K562 (cell line): ENCODE results near the gene BBC3. TPM values are rescaled to one million over a fixed set of nuclear protein-coding genes. Genes with fewer than 3 reads are reported as not detected.

ENCODE experiments used
- ATAC-seq: fragments of 200-7000 bp; cut with Tn5 transposase; 3 replicates; pipeline ENCODE4 v1.9.1; 2020; ENCODE audit warnings: moderate library complexity
- BruUV-seq: library from RNA; stranded (reverse); fragments of 400-500 nt; replicated peaks from 2 replicates; lab custom pipeline; 2021; lab: Mats Ljungman, UMichigan
- CTCF ChIA-PET: fragments of 300-600 bp; formaldehyde crosslinking; extraction: SDS; loops from one replicate; lab custom pipeline; 2021; ENCODE audit warnings: low intra/inter-chr PET ratio; lab: Yijun Ruan, JAX
- POLR2A ChIA-PET: fragments of 300-600, 350-650 bp; sonication (Branson Sonifier 250); formaldehyde crosslinking; extraction: SDS; loops from one replicate; lab custom pipeline; 2021; ENCODE audit warnings: antibody characterized with exemption, inconsistent platforms; lab: Yijun Ruan, JAX
- DNase-seq, 4 experiments: peaks; one replicate each; pipeline versions ENCODE4 v3.0.0 to v3.0.0-alpha.2; 2011 to 2018; ENCODE audit warnings: low spot score in 3 of 4, mixed read lengths in 3 of 4; ENCODE audit errors: extremely low read depth in 1 of 4
- FAIRE-seq: peaks from 2 replicates; lab custom pipeline; 2011; peaks lifted over from hg19 to GRCh38; lab: Jason Lieb, UNC
- H2AFZ ChIP-seq: 2 replicates; pipeline ENCODE4 v1.6.0; 2011; ENCODE audit warnings: low read depth, low read length, control low read depth, inconsistent platforms
- H3K27ac ChIP-seq: fragments of 200-600 bp; 3 replicates; pipeline ENCODE4 v1.8.0; 2011; ENCODE audit warnings: low read depth, mild to moderate bottlenecking, control low read depth, inconsistent platforms, low read length, moderate library complexity, mixed read lengths; ENCODE audit errors: extremely low read depth
- H3K27me3 ChIP-seq, 2 experiments: fragments of 300-600 bp in 1 of 2; 2 replicates in 1 of 2; 3 replicates in 1 of 2; pipeline versions ENCODE4 v1.6.0 to v1.8.0; 2011; ENCODE audit warnings: inconsistent platforms in 2 of 2, low read length in 2 of 2, mild to moderate bottlenecking in 1 of 2, mixed read lengths in 1 of 2, moderate library complexity in 1 of 2; ENCODE audit not compliant: control insufficient read depth in 2 of 2, insufficient read depth in 2 of 2
- H3K36me3 ChIP-seq: fragments of 300-600 bp; 3 replicates; pipeline ENCODE4 v1.8.0; 2011; ENCODE audit warnings: mild to moderate bottlenecking, low read length, inconsistent platforms; ENCODE audit not compliant: control insufficient read depth, insufficient read depth
- H3K4me1 ChIP-seq, 2 experiments: fragments of 200-600 bp in 1 of 2; replicated peaks in 1 of 2; 2 replicates in 1 of 2; 3 replicates in 1 of 2; pipeline versions ENCODE4 v1.5.1 to v1.8.0; 2011; ENCODE audit warnings: inconsistent platforms in 2 of 2, low read length in 2 of 2, mild to moderate bottlenecking in 1 of 2, mixed read lengths in 1 of 2, moderate library complexity in 1 of 2; ENCODE audit not compliant: control insufficient read depth in 2 of 2, insufficient read depth in 2 of 2
- H3K4me2 ChIP-seq: 2 replicates; pipeline ENCODE4 v1.6.1; 2011; ENCODE audit warnings: low read length, control low read depth, inconsistent platforms, mixed read lengths; ENCODE audit not compliant: insufficient read depth
- H3K4me3 ChIP-seq: fragments of 200-600 bp; sonication (generic), shearing (Covaris generic); 2 replicates; pipeline ENCODE4 v1.5.1; 2016; ENCODE audit warnings: control low read depth, inconsistent platforms
- H3K79me2 ChIP-seq: fragments of 200-600 bp; 3 replicates; pipeline ENCODE4 v1.8.0; 2011; ENCODE audit warnings: low read length, inconsistent platforms; ENCODE audit not compliant: control insufficient read depth, insufficient read depth
- H3K9ac ChIP-seq, 2 experiments: 2 replicates each; pipeline versions ENCODE4 v1.6.0 to v1.6.1; 2011; ENCODE audit warnings: low read depth in 2 of 2, low read length in 2 of 2, control low read depth in 1 of 2, inconsistent platforms in 1 of 2, mild to moderate bottlenecking in 1 of 2, mixed read lengths in 1 of 2; ENCODE audit not compliant: insufficient read depth in 1 of 2
- H3K9me1 ChIP-seq: one replicate; pipeline ENCODE4 v1.6.0; 2011; ENCODE audit warnings: inconsistent platforms, mild to moderate bottlenecking, low read length, moderate library complexity; ENCODE audit not compliant: control insufficient read depth, insufficient read depth
- H3K9me3 ChIP-seq: replicated peaks from 2 replicates; pipeline ENCODE4 v1.5.1; 2011; ENCODE audit warnings: low read depth, low read length, inconsistent platforms; ENCODE audit not compliant: control insufficient read depth, insufficient read depth
- H4K20me1 ChIP-seq: replicated peaks from 2 replicates; pipeline ENCODE4 v1.6.1; 2011; ENCODE audit warnings: low read length, inconsistent platforms, mixed read lengths; ENCODE audit not compliant: control insufficient read depth, insufficient read depth
- ATF1 ChIP-seq, 2 experiments: fragments of 450-650 bp in 1 of 2; IDR thresholded peaks; 2 replicates each; pipeline ENCODE4 v1.6.1; 2016; ENCODE audit warnings: missing compliant biosample characterization in 1 of 2, missing genetic modification characterization in 1 of 2
- BRF1 ChIP-seq: IDR thresholded peaks from 3 replicates; pipeline ENCODE4 v1.6.1; 2011; ENCODE audit warnings: borderline replicate concordance, mild to moderate bottlenecking; ENCODE audit not compliant: insufficient read length; ENCODE audit errors: extremely low read depth
- CBFA2T2 ChIP-seq: fragments of 450-650 bp; conservative IDR thresholded peaks from 2 replicates; pipeline ENCODE4 v1.6.1; 2017; ENCODE audit warnings: mild to moderate bottlenecking
- CHD4 ChIP-seq: fragments of 200-600 bp; sonication (generic); IDR thresholded peaks from 3 replicates; pipeline ENCODE4 v1.6.1; 2012; ENCODE audit warnings: low read depth, mild to moderate bottlenecking, mixed read lengths, low read length, inconsistent platforms; ENCODE audit not compliant: insufficient read depth, insufficient replicate concordance, poor library complexity, severe bottlenecking
- COPS2 ChIP-seq: fragments of 450-650 bp; conservative IDR thresholded peaks from 2 replicates; pipeline ENCODE4 v1.6.1; 2016; ENCODE audit warnings: mild to moderate bottlenecking, moderate library complexity
- CTBP1 ChIP-seq: fragments of 450-650 bp; IDR thresholded peaks from 2 replicates; pipeline ENCODE4 v1.6.1; 2016; ENCODE audit warnings: borderline replicate concordance
- ETS1 ChIP-seq: conservative IDR thresholded peaks from 2 replicates; pipeline ENCODE4 v1.6.1; 2011; ENCODE audit warnings: low read depth, mild to moderate bottlenecking, low read length; ENCODE audit not compliant: control insufficient read depth
- ETV5 ChIP-seq: sonication (generic); formaldehyde crosslinking; IDR thresholded peaks from 2 replicates; pipeline ENCODE4 v1.4.0; 2020; ENCODE audit warnings: low read depth, mild to moderate bottlenecking, missing genetic modification reagents
- GABPA ChIP-seq: fragments of 200-800 bp; sonication (Bioruptor generic); conservative IDR thresholded peaks from 2 replicates; pipeline ENCODE4 v1.6.1; 2016; ENCODE audit warnings: low read depth, missing genetic modification characterization, missing compliant biosample characterization
- GABPB2 ChIP-seq: fragments of 250-450 bp; sonication (Bioruptor Pico); conservative IDR thresholded peaks from 2 replicates; pipeline ENCODE4 v1.5.1; 2021; ENCODE audit warnings: mild to moderate bottlenecking
- GTF2E2 ChIP-seq: fragments of 200-800 bp; sonication (Bioruptor generic); IDR thresholded peaks from 2 replicates; pipeline ENCODE4 v1.6.1; 2016; ENCODE audit warnings: missing genetic modification characterization, missing compliant biosample characterization
- HIVEP1 ChIP-seq: fragments of 250-450 bp; sonication (Bioruptor Pico); IDR thresholded peaks from 2 replicates; pipeline ENCODE4 v1.4.0; 2020; ENCODE audit warnings: mild to moderate bottlenecking
- LEF1 ChIP-seq: fragments of 450-650 bp; IDR thresholded peaks from 2 replicates; pipeline ENCODE4 v1.6.1; 2016; ENCODE audit warnings: mild to moderate bottlenecking
- MTA1 ChIP-seq: fragments of 450-650 bp; IDR thresholded peaks from 2 replicates; pipeline ENCODE4 v1.6.1; 2017; ENCODE audit warnings: borderline replicate concordance
- ZFP30 ChIP-seq: fragments of 250-450 bp; sonication (Bioruptor Pico); IDR thresholded peaks from 2 replicates; pipeline ENCODE4 v1.8.0; 2022; ENCODE audit warnings: moderate library complexity, mild to moderate bottlenecking, inconsistent platforms, borderline replicate concordance
- ZNF263 ChIP-seq: sonication (generic); formaldehyde crosslinking; IDR thresholded peaks from 2 replicates; pipeline ENCODE4 v1.8.0; 2022; ENCODE audit warnings: mild to moderate bottlenecking, missing genetic modification reagents, borderline replicate concordance
- ZNF592 ChIP-seq: fragments of 450-650 bp; IDR thresholded peaks from 2 replicates; pipeline ENCODE4 v1.6.1; 2017; ENCODE audit warnings: antibody characterized with exemption, mild to moderate bottlenecking
- WGBS: fragments of 100-300 bp; shearing (Covaris generic); methylation state at CpG from one replicate; pipeline ENCODE4 v1.1.6; 2016; ENCODE audit warnings: low coverage, mixed read lengths; ENCODE audit not compliant: insufficient coverage; ENCODE audit errors: missing lambda C conversion rate; 5-methylcytosine and 5-hydroxymethylcytosine counted together
- in situ Hi-C: fragments of 300-500 bp; cut with MboI; formaldehyde crosslinking; loops from 4 replicates; pipeline ENCODE4 v1.15.0; 2018; ENCODE audit warnings: inconsistent platforms, mixed read lengths
- intact Hi-C: fragments of 100-400 bp; cut with micrococcal nuclease; formaldehyde crosslinking; loops from 2 replicates; pipeline ENCODE4 v1.14.2; 2022
- polyA plus RNA-seq, 8 experiments: library from polyadenylated mRNA; depleted of rRNA in 4 of 8; stranded (reverse) in 5 of 8; unstranded in 3 of 8; fragments of >200 nt; fragmentation: Nextera tagmentation in 2 of 8; fragmentation: Illumina TruSeq in 1 of 8; extraction: Ambion mirVana in 2 of 8; extraction: Trizol in 1 of 8; gene quantifications; 2 replicates each; pipeline versions ENCODE4 v1.2.1 to v1.2.3, GENCODE V29; 2011 to 2014; ENCODE audit warnings: inconsistent platforms in 1 of 8, missing spikeins in 1 of 8
- total RNA-seq, 7 experiments: library from RNA; depleted of rRNA in 6 of 7; stranded (reverse); fragments of >200 nt in 6 of 7; fragmentation: Illumina TruSeq in 2 of 7; extraction: Trizol in 2 of 7; gene quantifications; 2 replicates each; pipeline versions ENCODE4 v1.2.1 to v1.2.3, GENCODE V29; 2011 to 2021; ENCODE audit warnings: low replicate concordance in 1 of 7

Gene BBC3
- total and polyA plus RNA-seq, 9 of the 15 experiments (the other 6 are each of a cell fraction or from before 2014, with no cell fraction given): 0.15 to 30.7 (median 4.8) TPM

- ATAC-seq (peak; percentile 51), FAIRE-seq (no peak), DNase-seq (no peak)
- Histone ChIP-seq H3K4me3 (peak overlapping the region; percentile 44), H3K9me1 (no peaks in the 10 kb centered on the region), H3K9me3 (no peaks in the 10 kb centered on the region; the same call in 1 of the 2 replicates), H3K79me2 (no peaks in the 10 kb centered on the region; the same call in 2 of the 3 replicates), H3K27ac (peak overlapping the region; percentile 97), H2AFZ (peak overlapping the region; percentile 88), H3K9ac (peak overlapping the region; percentile 78 to 88; a peak in 3 of 4 replicates), H3K4me1 (peaks cover 35 to 50% of the 10 kb centered on the region in 2 experiments), H4K20me1 (no peaks in the 10 kb centered on the region), H3K36me3 (no peaks in the 10 kb centered on the region), H3K4me2 (peak overlapping the region; percentile 93), H3K27me3 (no peaks in the 10 kb centered on the region)
- intact Hi-C loops (loop anchor here (5.0 to 10.0 kb wide), 3 partner anchors 91 to 379 kb away; partner anchors contain the start of gene ARHGAP35), in situ Hi-C loops (loop anchor here (10.0 kb wide), 1 partner anchor 389 kb away; the partner anchor contains the start of gene AP2S1)
- 2% methylated on average over 6 of the region's 9 CpGs for WGBS
- TSS peak; percentile 90 for BruUV-seq
- ChIA-PET POLR2A (interaction anchor here (0.6 to 5.2 kb wide), 17 partner anchors 9 to 455 kb away, joined by 3 to 112 read pairs (median 4); partner anchors contain the start of genes CCDC9, SLC1A5 and ZC3H4), CTCF (interaction anchor here (0.7 to 2.0 kb wide), 5 partner anchors 13 to 470 kb away, joined by 3 to 20 read pairs (median 4); partner anchors contain the start of genes CCDC9 and EHD2)
- TF ChIP-seq CBFA2T2 (0 out of 2 replicates have a peak, but pooled peaks have one; percentile 6), ZNF263 (CRISPR knock-in tag) (0 out of 2 replicates have a peak, but pooled peaks have one; percentile 1), HIVEP1 (CRISPR knock-in tag) (0 out of 2 replicates have a peak, but pooled peaks have one; percentile 70), CHD4 (no peak), CTBP1 (no peak), COPS2 (no peak), BRF1 (no peak), ETS1 (no peak), GABPB2 (0 out of 2 replicates have a peak, but pooled peaks have one; percentile 23), ZNF592 (no peak), ATF1 (CRISPR knock-in tag; IDR thresholded peaks at IDR 0.05) (no peak), ATF1 (tag; IDR thresholded peaks at IDR 0.05) (no peak), GABPA (tag) (no peak), ETV5 (CRISPR knock-in tag) (no peak), ZFP30 (CRISPR knock-in tag) (no peak), GTF2E2 (tag) (no peak), LEF1 (peak; percentile 8; the same call in 1 of the 2 replicates), MTA1 (0 out of 2 replicates have a peak, but pooled peaks have one; percentile 38)
These were observed 12.4 kb upstream of the BBC3 start for GRCh38 chr19:47243364-47243775.
